ENCODE data around the gene STPG1. TPM values are rescaled to one million over a fixed set of nuclear protein-coding genes. Genes with fewer than 3 reads are reported as not detected.

The STPG1 gene
- total and polyA plus RNA-seq, 2 donors from 2014 or later, result 10.6 to 12.2 TPM

GRCh38 chr1:24308365-24309015, 105.1 kb downstream of the STPG1 start:
- H3K27me3 ChIP-seq (ENCODE audit: control insufficient read depth, insufficient read depth, low read length), result no peaks in the 10 kb centered on the region
- no peaks in the 10 kb centered on the region for H3K9me3 ChIP-seq (ENCODE audit: control insufficient read depth in 2 of 3, insufficient read depth in 1 of 3, low read length in 3 of 3)
- no peaks in the 10 kb centered on the region for H3K4me1 ChIP-seq (ENCODE audit: control insufficient read depth in 2 of 3, insufficient read depth in 2 of 3, low read depth in 1 of 3, low read length in 3 of 3)
- H3K4me3 ChIP-seq (ENCODE audit: low read length in 3 of 3), result no peak overlapping the region
- DNase-seq (no peak), FAIRE-seq (no peak)
- intact Hi-C loops (cut with DNase I), result no loop called here
- H3K27ac ChIP-seq (ENCODE audit: low read depth in 2 of 2, low read length in 2 of 2), result no peak overlapping the region
- H3K9ac ChIP-seq (ENCODE audit: low read length in 3 of 3), result no peak overlapping the region
- no peak for TF ChIP-seq CTCF (IDR thresholded peaks at IDR 0.05; ENCODE audit: borderline replicate concordance, extremely low read depth, insufficient read depth)
- no peaks in the 10 kb centered on the region for H3K36me3 ChIP-seq (ENCODE audit: control insufficient read depth in 2 of 3, insufficient read depth in 3 of 3, low read length in 3 of 3)

Other genes starting within 250 kb of the STPG1 start
- 4.8 TPM for gene IFNLR1, start 226.5 kb downstream of the STPG1 start, total RNA-seq
- gene IFNLR1, start 226.5 kb downstream of the STPG1 start, polyA plus RNA-seq (ENCODE audit: insufficient read depth, low read depth, low replicate concordance), result 1.6 TPM
- gene GRHL3, start 94.4 kb downstream of the STPG1 start, total RNA-seq, result 1.7 TPM
- 0.32 TPM for gene GRHL3, start 94.4 kb downstream of the STPG1 start, polyA plus RNA-seq (ENCODE audit: insufficient read depth, low read depth, low replicate concordance)
- gene NIPAL3, start 2.0 kb upstream of the STPG1 start, total RNA-seq, result 46.4 TPM
- gene NIPAL3, start 2.0 kb upstream of the STPG1 start, polyA plus RNA-seq (ENCODE audit: insufficient read depth, low read depth, low replicate concordance), result 13.5 TPM
- 27.1 TPM for gene RCAN3, start 89.1 kb upstream of the STPG1 start, total RNA-seq
- gene RCAN3, start 89.1 kb upstream of the STPG1 start, polyA plus RNA-seq (ENCODE audit: insufficient read depth, low read depth, low replicate concordance), result 3.5 TPM
- 11.0 TPM for gene NCMAP, start 142.3 kb upstream of the STPG1 start, total RNA-seq
- 0.65 TPM for gene NCMAP, start 142.3 kb upstream of the STPG1 start, polyA plus RNA-seq (ENCODE audit: insufficient read depth, low read depth, low replicate concordance)
- gene SRRM1, start 229.5 kb upstream of the STPG1 start, total RNA-seq, result 123 TPM
- gene SRRM1, start 229.5 kb upstream of the STPG1 start, polyA plus RNA-seq (ENCODE audit: insufficient read depth, low read depth, low replicate concordance), result 21.1 TPM